HFF-Myc (cell line): ENCODE results near the gene TTC7B.

Experiments used
- DNase-seq: peaks from one replicate; pipeline ENCODE4 v3.0.0-alpha.2; 2011; ENCODE audit warnings: low read depth; ENCODE audit errors: extremely low read depth
- H3K4me3 ChIP-seq: replicated peaks from 2 replicates; pipeline ENCODE4 v1.5.1; 2011; ENCODE audit warnings: low read depth, mild to moderate bottlenecking, control low read depth, low read length
- CTCF ChIP-seq: IDR thresholded peaks from 2 replicates; pipeline ENCODE4 v1.5.1; 2012; ENCODE audit warnings: mild to moderate bottlenecking, low read depth, low read length, control low read depth; ENCODE audit errors: missing control alignments

Gene TTC7B

GRCh38 chr14:90625445-90625844 lies 190.8 kb downstream of the TTC7B start:
- DNase-seq = no peak
- H3K4me3 ChIP-seq = no peak overlapping the region
- no peak for TF ChIP-seq CTCF

GRCh38 chr14:90624732-90625400 lies 191.4 kb downstream of the TTC7B start:
- no peak for DNase-seq
- H3K4me3 ChIP-seq = no peak overlapping the region
- TF ChIP-seq CTCF = no peak

- no peak for DNase-seq
- no peak for TF ChIP-seq CTCF
- no peak overlapping the region for H3K4me3 ChIP-seq
Measured at GRCh38 chr14:90624227-90624626, 192.0 kb downstream of the TTC7B start.

- H3K4me3 ChIP-seq = no peak overlapping the region
- DNase-seq = no peak
- no peak for TF ChIP-seq CTCF
Measured at GRCh38 chr14:90621201-90621600, 195.0 kb downstream of the TTC7B start.

GRCh38 chr14:90620568-90621077 lies 195.6 kb downstream of the TTC7B start:
- DNase-seq = no peak
- TF ChIP-seq CTCF = no peak
- H3K4me3 ChIP-seq = no peak overlapping the region

- H3K4me3 ChIP-seq = no peak overlapping the region
- no peak for TF ChIP-seq CTCF
Measured at GRCh38 chr14:90619911-90620310, 196.3 kb downstream of the TTC7B start.

GRCh38 chr14:90617961-90618360 lies 198.3 kb downstream of the TTC7B start:
- H3K4me3 ChIP-seq = no peak overlapping the region
- no peak for TF ChIP-seq CTCF
- DNase-seq = no peak

More at GRCh38 chr14:90619911-90620310, 196.3 kb downstream of the TTC7B start:
- no peak for DNase-seq
